Stimulated activated CD4-positive, alpha-beta T cell treated with anti-CD3 and anti-CD28 coated beads, Interleukin-15, amount 100 ng/mL, for 48 hours (primary cell): Measurements from ENCODE around the gene GLYATL1.
"Not testable (repeated sequence)": the region's sequence is repeated elsewhere in the genome, so short reads cannot be mapped to it uniquely, and the experiment has no call there.

Experiments
- DNase-seq, 2 donors: peaks; one replicate each; pipeline ENCODE4 v3.0.0-alpha.2; 2020; ENCODE audit warnings: low read depth in 2 of 2

Gene GLYATL1

DNA sequence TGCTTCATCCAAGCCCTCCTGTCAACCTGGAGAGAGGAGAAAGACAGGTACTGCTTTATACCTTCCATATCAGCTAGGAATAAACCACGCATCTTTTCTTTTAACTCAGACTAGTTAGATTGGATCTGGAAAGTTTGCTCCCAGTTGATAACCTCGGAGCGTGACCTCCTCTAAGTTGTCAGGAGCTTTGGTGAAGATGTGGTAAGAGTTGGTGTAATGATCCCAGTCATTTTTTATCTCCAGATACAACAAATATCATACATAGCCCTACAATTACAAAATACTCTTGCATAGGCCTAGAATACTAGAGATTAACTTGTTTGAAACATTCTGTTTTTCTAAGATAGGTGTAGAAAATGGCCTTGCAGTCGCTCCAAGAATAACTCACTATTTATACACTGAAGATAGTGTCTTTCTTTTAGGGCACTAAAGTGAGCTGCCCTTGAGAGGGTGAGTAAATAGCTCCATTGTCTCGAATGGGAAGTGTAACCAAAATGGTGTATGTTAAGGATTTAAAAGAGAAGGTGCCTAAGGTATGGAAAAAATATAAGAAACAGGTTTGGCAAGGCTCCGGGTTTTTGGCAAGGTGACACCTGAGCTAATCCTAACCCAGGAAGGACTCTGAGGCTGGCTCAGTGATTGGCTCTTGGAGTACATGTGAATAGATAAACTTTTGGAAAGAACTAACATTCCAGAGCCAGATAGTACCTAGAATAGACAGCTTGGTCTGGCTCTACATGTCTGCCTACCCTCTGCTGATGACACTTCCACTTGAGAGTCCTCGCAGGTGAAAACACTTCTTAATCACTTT, 59.4 kb downstream of the GLYATL1 start:
- no peak for DNase-seq

DNA sequence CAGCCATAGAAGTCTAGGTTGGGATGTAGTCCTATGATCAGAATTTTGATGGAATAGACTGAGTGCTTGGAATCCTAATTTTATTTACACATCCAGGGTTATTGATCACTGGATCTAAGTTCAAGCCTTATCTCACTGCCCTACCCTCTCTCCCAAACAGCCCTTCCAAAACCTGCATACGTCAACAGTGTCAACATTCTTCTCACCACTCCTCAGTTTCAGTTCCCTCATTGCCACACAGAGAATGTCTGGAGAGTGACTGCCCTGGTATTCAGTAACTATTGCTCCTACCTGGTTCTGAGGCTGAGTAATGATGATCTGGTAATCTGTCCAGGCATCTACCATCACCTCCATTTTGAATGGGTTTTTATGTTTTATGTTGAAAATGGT, 60.0 kb downstream of the GLYATL1 start:
- no peak for DNase-seq

DNA sequence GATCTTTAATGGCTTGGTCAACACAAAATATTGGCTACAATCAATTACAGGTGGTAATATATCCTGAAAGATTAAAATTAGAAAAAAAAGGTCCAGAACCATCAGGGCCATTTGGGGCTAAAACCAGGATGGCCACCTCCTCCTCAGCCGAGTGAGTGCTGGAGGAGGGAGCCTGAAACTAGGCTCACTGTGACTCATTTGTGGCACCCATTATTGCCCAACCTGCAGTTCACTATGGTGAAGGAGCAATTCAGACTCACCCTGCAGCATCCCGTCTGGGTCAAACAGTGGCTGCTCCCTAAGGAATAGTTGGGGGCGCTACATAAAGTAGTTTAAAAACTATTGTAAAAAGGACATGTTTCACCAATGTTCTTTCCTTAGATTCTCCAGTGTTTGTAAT, 60.7 kb downstream of the GLYATL1 start:
- no peak for DNase-seq

DNA sequence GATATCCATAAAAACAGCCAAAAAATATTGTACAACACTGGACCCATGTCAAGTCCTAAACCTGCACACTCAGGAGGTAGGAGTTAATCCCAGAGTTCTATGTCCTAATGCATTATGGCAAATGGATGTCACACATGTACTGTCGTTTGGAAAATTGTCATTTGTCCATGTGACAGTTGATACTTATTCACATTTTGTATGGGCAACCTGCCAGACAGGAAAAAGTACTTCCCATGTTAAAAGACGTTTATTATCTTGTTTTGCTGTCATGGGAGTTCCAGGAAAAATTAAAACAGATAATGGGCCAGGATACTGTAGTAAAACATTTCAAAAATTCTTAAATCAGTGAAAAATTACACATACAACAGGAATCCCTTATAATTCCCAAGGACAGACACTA, 62.7 kb downstream of the GLYATL1 start:
- DNase-seq: not testable (repeated sequence)
